ENCODE results near the gene DNAJC12.

The DNAJC12 gene

GRCh38 chr10:67760272-67760671 is 77.7 kb downstream of the DNAJC12 start:
- no peak for DNase-seq
